22Rv1 (cell line): ENCODE results near the gene BICRAL.

ENCODE experiments used
- ZFX ChIP-seq: fragments of 450-650 bp; IDR thresholded peaks from 2 replicates; pipeline ENCODE4 v1.6.1; 2017; ENCODE audit warnings: antibody characterized with exemption, borderline replicate concordance
- TF ChIP-seq, protein P1 (sequence below): fragments of 450-650 bp; IDR thresholded peaks from 2 replicates; pipeline ENCODE4 v1.5.1; 2017; ENCODE audit warnings: mild to moderate bottlenecking

DNA sequence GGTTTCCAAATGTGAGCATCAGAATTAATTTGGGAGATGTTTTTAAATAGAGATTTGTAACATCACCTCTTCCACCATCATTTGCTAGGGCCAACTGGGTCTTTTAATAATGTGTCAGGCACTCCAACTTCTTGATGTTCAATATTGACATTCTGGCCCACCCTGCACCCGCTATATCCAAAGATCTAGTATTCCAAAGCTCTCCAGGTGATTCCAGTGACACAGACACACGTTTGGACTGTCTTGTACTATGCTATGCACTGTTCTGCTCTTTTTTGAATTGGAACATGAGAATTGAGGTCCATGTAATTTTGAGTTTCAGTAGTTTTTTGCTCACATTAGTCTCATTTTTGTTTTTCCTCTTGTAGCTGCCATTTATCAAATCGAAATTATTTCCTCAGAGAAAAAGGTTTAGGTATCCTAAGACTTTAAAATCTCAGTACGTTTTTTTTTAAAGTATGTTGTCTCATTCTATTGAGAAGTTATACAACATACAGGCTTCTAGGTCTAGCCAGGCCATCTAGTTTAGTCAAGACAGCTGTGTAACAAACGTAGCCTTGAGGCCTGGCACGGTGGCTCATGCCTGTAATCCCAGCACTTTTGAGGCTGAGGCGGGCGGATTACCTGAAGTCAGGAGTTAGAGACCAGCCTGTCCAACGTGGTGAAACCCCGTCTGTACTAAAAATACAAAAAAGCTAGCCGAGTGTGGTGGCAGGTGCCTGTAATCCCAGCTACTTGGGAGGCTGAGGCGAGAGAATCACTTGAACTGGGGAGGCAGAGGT is 3.1 kb downstream of the BICRAL start:
- TF ChIP-seq, protein P1, sequence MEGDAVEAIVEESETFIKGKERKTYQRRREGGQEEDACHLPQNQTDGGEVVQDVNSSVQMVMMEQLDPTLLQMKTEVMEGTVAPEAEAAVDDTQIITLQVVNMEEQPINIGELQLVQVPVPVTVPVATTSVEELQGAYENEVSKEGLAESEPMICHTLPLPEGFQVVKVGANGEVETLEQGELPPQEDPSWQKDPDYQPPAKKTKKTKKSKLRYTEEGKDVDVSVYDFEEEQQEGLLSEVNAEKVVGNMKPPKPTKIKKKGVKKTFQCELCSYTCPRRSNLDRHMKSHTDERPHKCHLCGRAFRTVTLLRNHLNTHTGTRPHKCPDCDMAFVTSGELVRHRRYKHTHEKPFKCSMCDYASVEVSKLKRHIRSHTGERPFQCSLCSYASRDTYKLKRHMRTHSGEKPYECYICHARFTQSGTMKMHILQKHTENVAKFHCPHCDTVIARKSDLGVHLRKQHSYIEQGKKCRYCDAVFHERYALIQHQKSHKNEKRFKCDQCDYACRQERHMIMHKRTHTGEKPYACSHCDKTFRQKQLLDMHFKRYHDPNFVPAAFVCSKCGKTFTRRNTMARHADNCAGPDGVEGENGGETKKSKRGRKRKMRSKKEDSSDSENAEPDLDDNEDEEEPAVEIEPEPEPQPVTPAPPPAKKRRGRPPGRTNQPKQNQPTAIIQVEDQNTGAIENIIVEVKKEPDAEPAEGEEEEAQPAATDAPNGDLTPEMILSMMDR, result no peak
- TF ChIP-seq ZFX, result no peak
